Measurements from ENCODE around the gene HDAC4. TPM values are rescaled to one million over a fixed set of nuclear protein-coding genes. Genes with fewer than 3 reads are reported as not detected.

The HDAC4 gene
- total RNA-seq, 4 donors from 2014 or later = 12.9 to 91.6 (median 39.8) TPM

GRCh38 chr2:239004274-239005015 is 396.4 kb downstream of the HDAC4 start:
- H3K4me3 ChIP-seq (replicated peaks in 1 of 3) = no peak overlapping the region
- no peaks in the 10 kb centered on the region for H3K9me3 ChIP-seq
- H3K36me3 ChIP-seq = no peaks in the 10 kb centered on the region
- no peak overlapping the region for H3K27ac ChIP-seq
- WGBS, 2 donors = 88 to 91% methylated on average over 19 of the region's 19 CpGs
- TF ChIP-seq CTCF (IDR thresholded peaks at IDR 0.05) (no peak), POLR2A (IDR thresholded peaks at IDR 0.05) (no peak)
- DNase-seq = no peak
- intact Hi-C loops (cut with DNase I) = no loop called here
- no peaks in the 10 kb centered on the region for H3K4me1 ChIP-seq
- H3K27me3 ChIP-seq = no peaks in the 10 kb centered on the region

- no peaks in the 10 kb centered on the region for H3K36me3 ChIP-seq
- H3K27me3 ChIP-seq = no peaks in the 10 kb centered on the region
- no peaks in the 10 kb centered on the region for H3K9me3 ChIP-seq
- TF ChIP-seq CTCF (IDR thresholded peaks at IDR 0.05) = no peak
- TF ChIP-seq POLR2A (IDR thresholded peaks at IDR 0.05) = no peak
- 82 to 85% methylated on average over 25 of the region's 25 CpGs for WGBS, 2 donors
- no peak overlapping the region for H3K4me3 ChIP-seq (replicated peaks in 1 of 3)
- no peak overlapping the region for H3K27ac ChIP-seq
- H3K4me1 ChIP-seq = no peaks in the 10 kb centered on the region
- DNase-seq = no peak
- intact Hi-C loops (cut with DNase I) = no loop called here
Observed at GRCh38 chr2:239003624-239004273, 397.1 kb downstream of the HDAC4 start.

- intact Hi-C loops (cut with DNase I) = no loop called here
- 41 to 65% methylated on average over 6 to 13 of the region's 13 CpGs for WGBS, 2 donors
- Histone ChIP-seq H3K4me1 (no peaks in the 10 kb centered on the region), H3K36me3 (no peaks in the 10 kb centered on the region), H3K27me3 (no peaks in the 10 kb centered on the region), H3K4me3 (replicated peaks in 1 of 3) (no peak overlapping the region), H3K27ac (peak overlapping the region in 1 of 3 donors; percentile 38), H3K9me3 (no peaks in the 10 kb centered on the region)
- TF ChIP-seq CTCF (IDR thresholded peaks at IDR 0.05) (no peak), POLR2A (IDR thresholded peaks at IDR 0.05) (no peak)
- no peak for DNase-seq
Observed at GRCh38 chr2:239002954-239003623, 397.7 kb downstream of the HDAC4 start.

GRCh38 chr2:239002591-239002953 is 398.2 kb downstream of the HDAC4 start:
- WGBS, 2 donors = 47 to 49% methylated on average over 8 of the region's 8 CpGs
- H3K4me3 ChIP-seq (replicated peaks in 1 of 3) = no peak overlapping the region

More at GRCh38 chr2:239002591-239002953, 398.2 kb downstream of the HDAC4 start:
- TF ChIP-seq CTCF (IDR thresholded peaks at IDR 0.05) (no peak), POLR2A (IDR thresholded peaks at IDR 0.05) (no peak)
- Histone ChIP-seq H3K36me3 (no peaks in the 10 kb centered on the region), H3K27ac (peak overlapping the region in 1 of 3 donors; percentile 17), H3K9me3 (no peaks in the 10 kb centered on the region), H3K27me3 (no peaks in the 10 kb centered on the region), H3K4me1 (no peaks in the 10 kb centered on the region)
- DNase-seq = no peak
- intact Hi-C loops (cut with DNase I) = no loop called here
